ENCODE results near the gene TLE5.
A peak's percentile ranks its signal among the peaks of the same experiment; 100 is the strongest.

Gene TLE5

DNA sequence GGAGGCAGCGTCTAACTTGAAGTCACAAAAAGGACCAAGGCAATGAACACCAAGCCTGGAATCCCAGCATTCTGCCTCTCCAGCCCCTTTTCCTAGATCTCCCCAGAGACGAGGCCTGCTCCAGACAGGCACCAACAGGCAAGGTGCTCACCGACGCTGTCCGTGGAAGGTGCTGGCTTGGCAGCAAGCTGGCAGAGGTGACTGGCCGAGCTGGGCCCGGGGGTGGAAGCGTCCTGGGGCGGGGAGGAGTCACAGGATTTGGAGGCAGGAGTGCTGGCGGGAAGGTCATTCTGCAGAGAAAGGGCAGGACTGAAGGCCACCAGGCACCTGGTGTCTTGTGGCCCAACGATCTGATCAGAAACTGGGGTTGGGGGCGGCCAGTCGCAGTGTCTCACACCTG lies 51.4 kb downstream of the TLE5 start:
- no peak for ATAC-seq
- TF ChIP-seq ZNF70 (CRISPR knock-in tag; IDR thresholded peaks at IDR 0.05) (no peak), ZNF8 (CRISPR knock-in tag; IDR thresholded peaks at IDR 0.05) (no peak), ESRRG (CRISPR knock-in tag; IDR thresholded peaks at IDR 0.05) (no peak), SNAI2 (CRISPR knock-in tag; IDR thresholded peaks at IDR 0.05) (no peak), TCF4 (CRISPR knock-in tag; IDR thresholded peaks at IDR 0.05; ENCODE audit: borderline replicate concordance) (no peak), RARB (CRISPR knock-in tag; IDR thresholded peaks at IDR 0.05) (no peak), PPARA (CRISPR knock-in tag; IDR thresholded peaks at IDR 0.05; ENCODE audit: borderline replicate concordance) (no peak), CSDC2 (CRISPR knock-in tag; IDR thresholded peaks at IDR 0.05) (no peak), ZFP3 (CRISPR knock-in tag; IDR thresholded peaks at IDR 0.05) (no peak)
- TF ChIP-seq, protein P1, sequence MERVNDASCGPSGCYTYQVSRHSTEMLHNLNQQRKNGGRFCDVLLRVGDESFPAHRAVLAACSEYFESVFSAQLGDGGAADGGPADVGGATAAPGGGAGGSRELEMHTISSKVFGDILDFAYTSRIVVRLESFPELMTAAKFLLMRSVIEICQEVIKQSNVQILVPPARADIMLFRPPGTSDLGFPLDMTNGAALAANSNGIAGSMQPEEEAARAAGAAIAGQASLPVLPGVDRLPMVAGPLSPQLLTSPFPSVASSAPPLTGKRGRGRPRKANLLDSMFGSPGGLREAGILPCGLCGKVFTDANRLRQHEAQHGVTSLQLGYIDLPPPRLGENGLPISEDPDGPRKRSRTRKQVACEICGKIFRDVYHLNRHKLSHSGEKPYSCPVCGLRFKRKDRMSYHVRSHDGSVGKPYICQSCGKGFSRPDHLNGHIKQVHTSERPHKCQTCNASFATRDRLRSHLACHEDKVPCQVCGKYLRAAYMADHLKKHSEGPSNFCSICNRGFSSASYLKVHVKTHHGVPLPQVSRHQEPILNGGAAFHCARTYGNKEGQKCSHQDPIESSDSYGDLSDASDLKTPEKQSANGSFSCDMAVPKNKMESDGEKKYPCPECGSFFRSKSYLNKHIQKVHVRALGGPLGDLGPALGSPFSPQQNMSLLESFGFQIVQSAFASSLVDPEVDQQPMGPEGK (CRISPR knock-in tag; IDR thresholded peaks at IDR 0.05; ENCODE audit: borderline replicate concordance): no peak
- TF ChIP-seq, protein P2, sequence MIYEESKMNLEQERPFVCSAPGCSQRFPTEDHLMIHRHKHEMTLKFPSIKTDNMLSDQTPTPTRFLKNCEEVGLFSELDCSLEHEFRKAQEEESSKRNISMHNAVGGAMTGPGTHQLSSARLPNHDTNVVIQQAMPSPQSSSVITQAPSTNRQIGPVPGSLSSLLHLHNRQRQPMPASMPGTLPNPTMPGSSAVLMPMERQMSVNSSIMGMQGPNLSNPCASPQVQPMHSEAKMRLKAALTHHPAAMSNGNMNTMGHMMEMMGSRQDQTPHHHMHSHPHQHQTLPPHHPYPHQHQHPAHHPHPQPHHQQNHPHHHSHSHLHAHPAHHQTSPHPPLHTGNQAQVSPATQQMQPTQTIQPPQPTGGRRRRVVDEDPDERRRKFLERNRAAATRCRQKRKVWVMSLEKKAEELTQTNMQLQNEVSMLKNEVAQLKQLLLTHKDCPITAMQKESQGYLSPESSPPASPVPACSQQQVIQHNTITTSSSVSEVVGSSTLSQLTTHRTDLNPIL (CRISPR knock-in tag; IDR thresholded peaks at IDR 0.05; ENCODE audit: low read depth): no peak

DNA sequence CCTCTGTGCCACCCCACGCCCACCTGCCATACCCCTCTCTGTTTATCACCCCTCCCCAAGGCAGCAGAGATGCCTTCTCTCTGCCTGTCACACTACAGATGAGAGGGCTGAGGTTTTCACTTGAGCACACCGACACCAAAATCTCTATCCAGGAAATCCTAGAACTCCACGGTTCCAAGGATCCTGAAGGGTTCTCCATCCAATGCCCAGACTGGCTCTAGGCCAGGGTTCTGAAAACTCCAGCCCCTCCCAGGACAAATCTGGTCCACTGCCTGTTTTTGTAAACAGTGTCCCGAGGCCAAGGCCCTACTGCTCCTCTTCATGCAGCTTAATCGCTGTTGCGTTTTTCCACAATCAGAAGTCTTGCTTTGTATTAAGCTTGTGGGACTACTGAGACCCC lies 53.3 kb downstream of the TLE5 start:
- TF ChIP-seq TCF4 (CRISPR knock-in tag; IDR thresholded peaks at IDR 0.05; ENCODE audit: borderline replicate concordance) (no peak), TOX (CRISPR knock-in tag; IDR thresholded peaks at IDR 0.05; ENCODE audit: borderline replicate concordance) (no peak), CSDC2 (CRISPR knock-in tag; IDR thresholded peaks at IDR 0.05) (no peak), ZFP3 (CRISPR knock-in tag; IDR thresholded peaks at IDR 0.05) (no peak), PPARA (CRISPR knock-in tag; IDR thresholded peaks at IDR 0.05; ENCODE audit: borderline replicate concordance) (no peak), ISL1 (CRISPR knock-in tag; IDR thresholded peaks at IDR 0.05) (no peak), RARB (CRISPR knock-in tag; IDR thresholded peaks at IDR 0.05) (no peak)
- TF ChIP-seq, protein P1 (CRISPR knock-in tag; IDR thresholded peaks at IDR 0.05; ENCODE audit: borderline replicate concordance): no peak
- TF ChIP-seq, protein P3, sequence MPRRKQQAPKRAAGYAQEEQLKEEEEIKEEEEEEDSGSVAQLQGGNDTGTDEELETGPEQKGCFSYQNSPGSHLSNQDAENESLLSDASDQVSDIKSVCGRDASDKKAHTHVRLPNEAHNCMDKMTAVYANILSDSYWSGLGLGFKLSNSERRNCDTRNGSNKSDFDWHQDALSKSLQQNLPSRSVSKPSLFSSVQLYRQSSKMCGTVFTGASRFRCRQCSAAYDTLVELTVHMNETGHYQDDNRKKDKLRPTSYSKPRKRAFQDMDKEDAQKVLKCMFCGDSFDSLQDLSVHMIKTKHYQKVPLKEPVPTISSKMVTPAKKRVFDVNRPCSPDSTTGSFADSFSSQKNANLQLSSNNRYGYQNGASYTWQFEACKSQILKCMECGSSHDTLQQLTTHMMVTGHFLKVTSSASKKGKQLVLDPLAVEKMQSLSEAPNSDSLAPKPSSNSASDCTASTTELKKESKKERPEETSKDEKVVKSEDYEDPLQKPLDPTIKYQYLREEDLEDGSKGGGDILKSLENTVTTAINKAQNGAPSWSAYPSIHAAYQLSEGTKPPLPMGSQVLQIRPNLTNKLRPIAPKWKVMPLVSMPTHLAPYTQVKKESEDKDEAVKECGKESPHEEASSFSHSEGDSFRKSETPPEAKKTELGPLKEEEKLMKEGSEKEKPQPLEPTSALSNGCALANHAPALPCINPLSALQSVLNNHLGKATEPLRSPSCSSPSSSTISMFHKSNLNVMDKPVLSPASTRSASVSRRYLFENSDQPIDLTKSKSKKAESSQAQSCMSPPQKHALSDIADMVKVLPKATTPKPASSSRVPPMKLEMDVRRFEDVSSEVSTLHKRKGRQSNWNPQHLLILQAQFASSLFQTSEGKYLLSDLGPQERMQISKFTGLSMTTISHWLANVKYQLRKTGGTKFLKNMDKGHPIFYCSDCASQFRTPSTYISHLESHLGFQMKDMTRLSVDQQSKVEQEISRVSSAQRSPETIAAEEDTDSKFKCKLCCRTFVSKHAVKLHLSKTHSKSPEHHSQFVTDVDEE (CRISPR knock-in tag; IDR thresholded peaks at IDR 0.05): no peak
- no peak for ATAC-seq

DNA sequence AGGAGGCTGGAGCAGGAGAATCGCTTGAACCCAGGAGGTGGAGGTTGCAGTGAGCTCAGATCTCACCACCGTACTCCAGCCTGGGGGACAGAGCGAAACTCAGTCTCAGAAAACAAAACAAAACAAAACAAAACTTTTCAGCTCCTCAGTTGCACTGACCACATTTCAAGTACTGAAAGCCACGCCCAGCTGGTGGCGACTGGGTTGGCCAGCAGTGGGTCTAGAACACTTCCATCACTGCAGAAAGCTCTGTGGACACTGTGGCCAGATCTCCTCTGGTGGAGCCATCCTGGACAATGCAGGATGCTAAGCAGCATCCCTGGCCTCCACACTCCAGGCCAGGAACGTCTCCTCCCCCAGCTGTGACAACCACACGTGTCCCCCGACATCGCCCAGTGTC lies 54.3 kb downstream of the TLE5 start:
- no peak for TF ChIP-seq BACH2 (CRISPR knock-in tag; IDR thresholded peaks at IDR 0.05; ENCODE audit: borderline replicate concordance)
- no peak for TF ChIP-seq CSDC2 (CRISPR knock-in tag; IDR thresholded peaks at IDR 0.05)
- TF ChIP-seq ZFP3 (CRISPR knock-in tag; IDR thresholded peaks at IDR 0.05): no peak
- TF ChIP-seq ISL1 (CRISPR knock-in tag; IDR thresholded peaks at IDR 0.05): no peak
- TF ChIP-seq, protein P4, sequence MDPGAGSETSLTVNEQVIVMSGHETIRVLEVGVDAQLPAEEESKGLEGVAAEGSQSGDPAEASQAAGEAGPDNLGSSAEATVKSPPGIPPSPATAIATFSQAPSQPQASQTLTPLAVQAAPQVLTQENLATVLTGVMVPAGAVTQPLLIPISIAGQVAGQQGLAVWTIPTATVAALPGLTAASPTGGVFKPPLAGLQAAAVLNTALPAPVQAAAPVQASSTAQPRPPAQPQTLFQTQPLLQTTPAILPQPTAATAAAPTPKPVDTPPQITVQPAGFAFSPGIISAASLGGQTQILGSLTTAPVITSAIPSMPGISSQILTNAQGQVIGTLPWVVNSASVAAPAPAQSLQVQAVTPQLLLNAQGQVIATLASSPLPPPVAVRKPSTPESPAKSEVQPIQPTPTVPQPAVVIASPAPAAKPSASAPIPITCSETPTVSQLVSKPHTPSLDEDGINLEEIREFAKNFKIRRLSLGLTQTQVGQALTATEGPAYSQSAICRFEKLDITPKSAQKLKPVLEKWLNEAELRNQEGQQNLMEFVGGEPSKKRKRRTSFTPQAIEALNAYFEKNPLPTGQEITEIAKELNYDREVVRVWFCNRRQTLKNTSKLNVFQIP (CRISPR knock-in tag; IDR thresholded peaks at IDR 0.05; ENCODE audit: borderline replicate concordance, low read depth): no peak
- TF ChIP-seq ZFP30 (CRISPR knock-in tag; IDR thresholded peaks at IDR 0.05): no peak
- no peak for TF ChIP-seq ZC3H10 (CRISPR knock-in tag; IDR thresholded peaks at IDR 0.05)
- TF ChIP-seq, protein P2 (CRISPR knock-in tag; IDR thresholded peaks at IDR 0.05; ENCODE audit: low read depth): no peak
- ATAC-seq: peak; percentile 21; the same call in 1 of the 3 replicates

Data from SK-N-SH treated with all-trans-retinoic acid at 6 μM for 48 hours (cell line).